SK-N-SH (cell line): ENCODE data around the gene TRNP1. TPM values are rescaled to one million over a fixed set of nuclear protein-coding genes. Genes with fewer than 3 reads are reported as not detected.

ENCODE experiments used
- CTCF ChIA-PET: fragments of 300-600, 350-600 bp; formaldehyde crosslinking; extraction: SDS; loops from one replicate; lab custom pipeline; 2021; lab: Yijun Ruan, JAX
- POLR2A ChIA-PET: fragments of 350-600 bp; sonication (Branson Sonifier 250); formaldehyde crosslinking; extraction: SDS; loops from one replicate; lab custom pipeline; 2020; ENCODE audit warnings: antibody characterized with exemption, inconsistent platforms; lab: Yijun Ruan, JAX
- DNase-seq: peaks from one replicate; pipeline ENCODE4 v3.0.0; 2012
- H2AFZ ChIP-seq: fragments of 200-600 bp; sonication (generic); 2 replicates; pipeline ENCODE4 v1.8.1; 2016; ENCODE audit warnings: antibody characterized with exemption, mild to moderate bottlenecking, low read depth
- H3F3A ChIP-seq: fragments of 200-600 bp; sonication (generic); replicated peaks from 2 replicates; pipeline ENCODE3; 2016; ENCODE audit warnings: antibody characterized with exemption, mild to moderate bottlenecking; ENCODE audit not compliant: insufficient read depth
- H3K27ac ChIP-seq, 2 experiments: fragments of 200-500 bp in 1 of 2; fragments of 200-600 bp in 1 of 2; sonication (Bioruptor generic) in 1 of 2; sonication (generic), shearing (Covaris generic) in 1 of 2; 2 replicates each; pipeline versions ENCODE4 v1.5.1 to v1.6.1; 2014 to 2016; ENCODE audit warnings: low read depth in 2 of 2, inconsistent platforms in 1 of 2, low read length in 1 of 2, mild to moderate bottlenecking in 1 of 2, mixed read lengths in 1 of 2
- H3K27me3 ChIP-seq: fragments of 200-600 bp; sonication (generic), shearing (Covaris generic); 2 replicates; pipeline ENCODE4 v1.6.1; 2016; ENCODE audit warnings: mixed run types; ENCODE audit not compliant: insufficient read depth
- H3K36me3 ChIP-seq, 2 experiments: fragments of 200-500 bp in 1 of 2; fragments of 200-600 bp in 1 of 2; sonication (Bioruptor generic) in 1 of 2; sonication (generic) in 1 of 2; replicated peaks in 1 of 2; 2 replicates each; pipeline versions ENCODE3 to v1.5.1; 2014 to 2016; ENCODE audit warnings: low read length in 1 of 2, mild to moderate bottlenecking in 1 of 2; ENCODE audit not compliant: insufficient read depth in 2 of 2, control insufficient read depth in 1 of 2
- H3K4me1 ChIP-seq, 2 experiments: fragments of 200-500 bp in 1 of 2; fragments of 200-600 bp in 1 of 2; sonication (Bioruptor generic) in 1 of 2; sonication (generic), shearing (Covaris generic) in 1 of 2; 2 replicates each; pipeline versions ENCODE4 v1.5.1 to v1.6.1; 2014 to 2016; ENCODE audit warnings: low read depth in 1 of 2, low read length in 1 of 2, mixed run types in 1 of 2; ENCODE audit not compliant: insufficient read depth in 2 of 2, control insufficient read depth in 1 of 2
- H3K4me2 ChIP-seq: fragments of 200-600 bp; sonication (generic), shearing (Covaris generic); 2 replicates; pipeline ENCODE4 v1.6.1; 2017; ENCODE audit warnings: mixed run types
- H3K4me3 ChIP-seq, 2 experiments: fragments of 200-500 bp in 1 of 2; fragments of 200-600 bp in 1 of 2; sonication (Bioruptor generic) in 1 of 2; sonication (generic), shearing (Covaris generic) in 1 of 2; 2 replicates each; pipeline versions ENCODE4 v1.5.1 to v1.8.1; 2014 to 2016; ENCODE audit warnings: low read depth in 2 of 2, inconsistent platforms in 1 of 2, low read length in 1 of 2, mild to moderate bottlenecking in 1 of 2, mixed read lengths in 1 of 2, moderate library complexity in 1 of 2
- H3K79me2 ChIP-seq: fragments of 200-600 bp; sonication (generic); 2 replicates; pipeline ENCODE4 v1.8.1; 2017; ENCODE audit warnings: mild to moderate bottlenecking; ENCODE audit not compliant: insufficient read depth
- H3K9ac ChIP-seq: fragments of 200-600 bp; sonication (generic); 2 replicates; pipeline ENCODE4 v1.6.1; 2017; ENCODE audit warnings: mixed run types
- H3K9me2 ChIP-seq: fragments of 200-600 bp; sonication (generic); 2 replicates; pipeline ENCODE4 v1.6.1; 2017; ENCODE audit warnings: mixed run types
- H3K9me3 ChIP-seq: fragments of 200-600 bp; sonication (generic); 2 replicates; pipeline ENCODE4 v1.6.1; 2017; ENCODE audit warnings: mixed run types, mild to moderate bottlenecking, moderate library complexity
- H4K20me1 ChIP-seq: fragments of 200-600 bp; sonication (generic); 2 replicates; pipeline ENCODE4 v1.6.1; 2017; ENCODE audit warnings: mild to moderate bottlenecking, mixed run types; ENCODE audit not compliant: insufficient read depth
- CHD2 ChIP-seq: fragments of 150-350 bp; IDR thresholded peaks from 2 replicates; pipeline ENCODE4 v1.6.1; 2018; ENCODE audit warnings: low read length; ENCODE audit not compliant: partially characterized antibody
- ELF1 ChIP-seq: IDR thresholded peaks from 2 replicates; pipeline ENCODE4 v1.4.0; 2012
- EZH2phosphoT487 ChIP-seq: fragments of 200-600 bp; sonication (generic); IDR thresholded peaks from 2 replicates; pipeline ENCODE4 v1.6.1; 2017; ENCODE audit warnings: low read depth, mixed run types, mild to moderate bottlenecking, antibody characterized with exemption, moderate library complexity, borderline replicate concordance
- FOSL2 ChIP-seq: IDR thresholded peaks from 2 replicates; pipeline ENCODE4 v1.4.0; 2012; ENCODE audit warnings: low read depth, mild to moderate bottlenecking, moderate library complexity, borderline replicate concordance
- FOXM1 ChIP-seq: IDR thresholded peaks from 2 replicates; pipeline ENCODE4 v1.4.0; 2012; ENCODE audit warnings: low read depth, mild to moderate bottlenecking
- GABPA ChIP-seq: IDR thresholded peaks from 2 replicates; pipeline ENCODE4 v1.4.0; 2012; ENCODE audit warnings: low read depth, mild to moderate bottlenecking
- MEF2A ChIP-seq: IDR thresholded peaks from 2 replicates; pipeline ENCODE4 v1.4.0; 2012; ENCODE audit warnings: low read depth, borderline replicate concordance
- MXI1 ChIP-seq: IDR thresholded peaks from 2 replicates; pipeline ENCODE4 v1.6.1; 2012; ENCODE audit warnings: mild to moderate bottlenecking, low read depth, low read length, improper control_type of control experiment
- NFIC ChIP-seq: IDR thresholded peaks from 2 replicates; pipeline ENCODE4 v1.4.0; 2012; ENCODE audit warnings: borderline replicate concordance
- PBX3 ChIP-seq: IDR thresholded peaks from 2 replicates; pipeline ENCODE4; 2012
- POLR2AphosphoS5 ChIP-seq: IDR thresholded peaks from 2 replicates; pipeline ENCODE4 v1.6.1; 2012; ENCODE audit warnings: low read depth, low read length
- REST ChIP-seq: IDR thresholded peaks from 2 replicates; pipeline ENCODE4 v1.6.1; 2012; ENCODE audit warnings: mild to moderate bottlenecking, low read depth, low read length, moderate library complexity
- SIN3A ChIP-seq: IDR thresholded peaks from 2 replicates; pipeline ENCODE4 v1.6.1; 2012; ENCODE audit warnings: low read depth, mild to moderate bottlenecking, low read length, moderate library complexity, borderline replicate concordance
- TCF12 ChIP-seq: IDR thresholded peaks from 2 replicates; pipeline ENCODE4 v1.4.0; 2012
- WGBS: methylation state at CpG from one replicate; pipeline ENCODE4 v1.1.6; 2017; ENCODE audit warnings: low lambda C conversion rate; 5-methylcytosine and 5-hydroxymethylcytosine counted together
- polyA plus RNA-seq, 3 experiments: library from polyadenylated mRNA; depleted of rRNA; stranded (reverse); fragments of >200 nt; gene quantifications; 2 replicates each; pipeline ENCODE4 v1.2.3, GENCODE V29; 2012
- TF ChIP-seq, protein P1 (sequence below): fragments of 150-350 bp; IDR thresholded peaks from 2 replicates; pipeline ENCODE4 v1.6.1; 2016; ENCODE audit warnings: mild to moderate bottlenecking, low read depth, low read length
- TF ChIP-seq, protein P2 (sequence below): IDR thresholded peaks from 2 replicates; pipeline ENCODE4 v1.4.0; 2012; ENCODE audit warnings: low read depth, borderline replicate concordance

Gene TRNP1
- polyA plus RNA-seq, 1 of the 3 experiments (the other 2 are of a cell fraction): 8.8 TPM

- H3K9ac ChIP-seq: no peak overlapping the region
- H3K4me3 ChIP-seq: no peak overlapping the region
- ChIA-PET CTCF (interaction anchor here (1.2 kb wide), 1 partner anchor 10 kb away, joined by 4 read pairs; no protein-coding TSS in a partner anchor), POLR2A (interaction anchor here (0.7 kb wide), 1 partner anchor 93 kb away, joined by 3 read pairs; no protein-coding TSS in a partner anchor)
- TF ChIP-seq, protein P1, sequence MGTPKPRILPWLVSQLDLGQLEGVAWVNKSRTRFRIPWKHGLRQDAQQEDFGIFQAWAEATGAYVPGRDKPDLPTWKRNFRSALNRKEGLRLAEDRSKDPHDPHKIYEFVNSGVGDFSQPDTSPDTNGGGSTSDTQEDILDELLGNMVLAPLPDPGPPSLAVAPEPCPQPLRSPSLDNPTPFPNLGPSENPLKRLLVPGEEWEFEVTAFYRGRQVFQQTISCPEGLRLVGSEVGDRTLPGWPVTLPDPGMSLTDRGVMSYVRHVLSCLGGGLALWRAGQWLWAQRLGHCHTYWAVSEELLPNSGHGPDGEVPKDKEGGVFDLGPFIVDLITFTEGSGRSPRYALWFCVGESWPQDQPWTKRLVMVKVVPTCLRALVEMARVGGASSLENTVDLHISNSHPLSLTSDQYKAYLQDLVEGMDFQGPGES: no peak
- TF ChIP-seq PBX3 (no peak), MXI1 (no peak), REST (no peak), POLR2AphosphoS5 (no peak), ELF1 (no peak), MEF2A (no peak), EZH2phosphoT487 (no peak), SIN3A (no peak), FOXM1 (no peak), GABPA (no peak), FOSL2 (no peak), NFIC (no peak), CHD2 (no peak), TCF12 (no peak)
- TF ChIP-seq, protein P2, sequence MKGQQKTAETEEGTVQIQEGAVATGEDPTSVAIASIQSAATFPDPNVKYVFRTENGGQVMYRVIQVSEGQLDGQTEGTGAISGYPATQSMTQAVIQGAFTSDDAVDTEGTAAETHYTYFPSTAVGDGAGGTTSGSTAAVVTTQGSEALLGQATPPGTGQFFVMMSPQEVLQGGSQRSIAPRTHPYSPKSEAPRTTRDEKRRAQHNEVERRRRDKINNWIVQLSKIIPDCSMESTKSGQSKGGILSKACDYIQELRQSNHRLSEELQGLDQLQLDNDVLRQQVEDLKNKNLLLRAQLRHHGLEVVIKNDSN: no peak
- H3K9me2 ChIP-seq: no peaks in the 10 kb centered on the region
- no peak overlapping the region for H3K27ac ChIP-seq
- no peaks in the 10 kb centered on the region; the same call in 1 of the 2 replicates for H4K20me1 ChIP-seq
- DNase-seq: no peak
- no peaks in the 10 kb centered on the region for H3K27me3 ChIP-seq
- H2AFZ ChIP-seq: no peak overlapping the region
- H3K36me3 ChIP-seq: no peaks in the 10 kb centered on the region
- 77% methylated on average over 13 of the region's 13 CpGs for WGBS
- no peaks in the 10 kb centered on the region for H3K9me3 ChIP-seq
- H3K79me2 ChIP-seq: no peaks in the 10 kb centered on the region; the same call in 1 of the 2 replicates
- peaks cover 11 to 30% of the 10 kb centered on the region in 2 experiments; a peak in 3 of 4 replicates for H3K4me1 ChIP-seq
- H3F3A ChIP-seq: peaks cover 15% of the 10 kb centered on the region
- H3K4me2 ChIP-seq: no peak overlapping the region
Measured at GRCh38 chr1:27001570-27002360, 8.3 kb downstream of the TRNP1 start.
